Fibroblast of the aortic adventitia (primary cell): ENCODE measurements around the gene PARVA. TPM values are rescaled to one million over a fixed set of nuclear protein-coding genes. Genes with fewer than 3 reads are reported as not detected.

Source experiments
- DNase-seq: peaks from one replicate; pipeline ENCODE4 v3.0.0-alpha.2; 2010; ENCODE audit warnings: low read depth
- H3K4me3 ChIP-seq: 2 replicates; pipeline ENCODE4 v1.5.1; 2011; ENCODE audit warnings: low read depth, mild to moderate bottlenecking, control low read depth, low read length, moderate library complexity
- total RNA-seq: library from RNA; depleted of rRNA; stranded (reverse); fragments of >200 nt; gene quantifications from 2 replicates; pipeline ENCODE4 v1.2.3, GENCODE V29; 2012; ENCODE audit warnings: low replicate concordance
- TF ChIP-seq, protein P1 (sequence below): IDR thresholded peaks from 2 replicates; pipeline ENCODE4 v1.5.1; 2011; ENCODE audit warnings: mild to moderate bottlenecking, low read length, control low read depth, inconsistent platforms; ENCODE audit not compliant: insufficient read depth

Gene PARVA
- total RNA-seq, 1 donor: 64.0 TPM

DNA sequence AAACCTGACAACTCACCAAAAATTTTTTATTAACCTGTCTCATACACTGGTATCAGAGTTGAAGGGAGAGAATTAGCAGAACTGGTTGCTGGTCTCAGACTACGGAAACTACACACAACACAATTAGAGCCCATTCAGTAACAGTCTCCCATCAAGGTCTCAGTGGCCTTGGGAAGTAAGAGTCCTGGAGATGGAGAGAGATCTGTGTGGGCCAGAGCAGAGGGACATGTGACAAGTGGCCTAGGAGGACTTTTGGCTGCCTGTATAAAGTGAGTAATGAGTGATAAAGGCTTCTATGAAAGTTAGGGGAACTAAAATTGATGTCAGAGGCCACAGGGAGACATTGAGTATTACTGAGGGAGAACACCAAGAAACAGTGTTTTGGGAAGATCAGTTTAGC is 58.9 kb downstream of the PARVA start:
- DNase-seq: no peak
- H3K4me3 ChIP-seq: no peak overlapping the region
- TF ChIP-seq, protein P1, sequence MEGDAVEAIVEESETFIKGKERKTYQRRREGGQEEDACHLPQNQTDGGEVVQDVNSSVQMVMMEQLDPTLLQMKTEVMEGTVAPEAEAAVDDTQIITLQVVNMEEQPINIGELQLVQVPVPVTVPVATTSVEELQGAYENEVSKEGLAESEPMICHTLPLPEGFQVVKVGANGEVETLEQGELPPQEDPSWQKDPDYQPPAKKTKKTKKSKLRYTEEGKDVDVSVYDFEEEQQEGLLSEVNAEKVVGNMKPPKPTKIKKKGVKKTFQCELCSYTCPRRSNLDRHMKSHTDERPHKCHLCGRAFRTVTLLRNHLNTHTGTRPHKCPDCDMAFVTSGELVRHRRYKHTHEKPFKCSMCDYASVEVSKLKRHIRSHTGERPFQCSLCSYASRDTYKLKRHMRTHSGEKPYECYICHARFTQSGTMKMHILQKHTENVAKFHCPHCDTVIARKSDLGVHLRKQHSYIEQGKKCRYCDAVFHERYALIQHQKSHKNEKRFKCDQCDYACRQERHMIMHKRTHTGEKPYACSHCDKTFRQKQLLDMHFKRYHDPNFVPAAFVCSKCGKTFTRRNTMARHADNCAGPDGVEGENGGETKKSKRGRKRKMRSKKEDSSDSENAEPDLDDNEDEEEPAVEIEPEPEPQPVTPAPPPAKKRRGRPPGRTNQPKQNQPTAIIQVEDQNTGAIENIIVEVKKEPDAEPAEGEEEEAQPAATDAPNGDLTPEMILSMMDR: no peak

DNA sequence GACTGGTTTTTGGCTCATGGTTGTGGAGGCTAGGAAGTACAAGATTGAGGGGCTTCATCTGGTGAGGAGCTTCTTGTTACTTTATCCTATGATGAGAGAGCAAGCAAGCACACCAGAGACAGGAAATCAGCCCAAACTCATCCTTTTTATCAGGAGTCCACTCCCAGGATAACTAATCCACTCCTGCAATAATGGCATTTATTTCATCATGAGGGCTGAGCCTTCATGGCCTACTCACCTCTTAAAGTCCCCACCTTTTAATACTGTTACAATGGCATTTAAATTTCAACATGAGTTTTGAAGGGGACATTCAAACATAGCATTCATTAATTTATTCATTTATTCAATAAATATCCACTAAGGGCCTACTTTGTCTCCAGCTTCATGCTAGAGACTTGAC is 60.9 kb downstream of the PARVA start:
- TF ChIP-seq, protein P1: no peak
- H3K4me3 ChIP-seq: no peak overlapping the region
- DNase-seq: no peak

DNA sequence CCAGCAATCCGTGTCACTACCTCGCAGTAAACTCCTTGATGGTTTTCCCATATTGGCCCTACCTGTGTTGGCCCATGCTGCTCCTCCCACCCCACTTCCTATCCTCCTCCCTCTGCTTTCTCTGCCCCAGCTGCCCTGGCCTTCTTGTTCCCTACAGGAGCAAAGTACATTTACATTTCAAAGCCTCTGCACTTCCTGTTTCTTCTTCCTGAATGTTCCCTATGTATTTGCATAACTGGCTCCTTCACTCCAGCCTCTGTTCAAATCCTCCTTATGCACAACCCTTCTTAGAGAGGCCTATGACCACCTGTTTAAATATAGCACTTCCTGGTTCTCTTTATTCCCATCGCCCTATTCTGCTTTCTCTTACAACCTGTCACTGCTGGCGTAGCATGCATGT is 62.2 kb downstream of the PARVA start:
- H3K4me3 ChIP-seq: no peak overlapping the region
- DNase-seq: no peak
- TF ChIP-seq, protein P1: no peak

DNA sequence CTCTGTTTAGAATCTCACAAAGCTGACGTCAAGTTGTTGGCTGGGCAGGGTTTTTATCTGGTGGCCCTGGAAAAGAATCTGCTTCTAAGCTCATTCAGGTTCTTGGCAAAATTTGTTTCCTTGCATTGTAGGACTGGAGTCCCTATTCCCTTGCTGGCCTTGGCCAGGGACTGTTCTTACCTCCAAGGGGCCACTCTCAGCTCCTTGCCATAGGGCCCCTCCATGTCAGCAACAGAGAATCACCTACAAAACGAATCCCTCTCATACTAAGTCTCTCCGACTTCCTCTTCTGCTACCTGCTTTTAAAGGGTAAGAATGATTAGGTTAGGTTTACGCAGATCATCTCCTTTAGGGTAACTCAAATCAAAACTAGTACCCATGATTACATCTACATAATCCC is 63.2 kb downstream of the PARVA start:
- no peak for DNase-seq
- TF ChIP-seq, protein P1: no peak
- H3K4me3 ChIP-seq: no peak overlapping the region

DNA sequence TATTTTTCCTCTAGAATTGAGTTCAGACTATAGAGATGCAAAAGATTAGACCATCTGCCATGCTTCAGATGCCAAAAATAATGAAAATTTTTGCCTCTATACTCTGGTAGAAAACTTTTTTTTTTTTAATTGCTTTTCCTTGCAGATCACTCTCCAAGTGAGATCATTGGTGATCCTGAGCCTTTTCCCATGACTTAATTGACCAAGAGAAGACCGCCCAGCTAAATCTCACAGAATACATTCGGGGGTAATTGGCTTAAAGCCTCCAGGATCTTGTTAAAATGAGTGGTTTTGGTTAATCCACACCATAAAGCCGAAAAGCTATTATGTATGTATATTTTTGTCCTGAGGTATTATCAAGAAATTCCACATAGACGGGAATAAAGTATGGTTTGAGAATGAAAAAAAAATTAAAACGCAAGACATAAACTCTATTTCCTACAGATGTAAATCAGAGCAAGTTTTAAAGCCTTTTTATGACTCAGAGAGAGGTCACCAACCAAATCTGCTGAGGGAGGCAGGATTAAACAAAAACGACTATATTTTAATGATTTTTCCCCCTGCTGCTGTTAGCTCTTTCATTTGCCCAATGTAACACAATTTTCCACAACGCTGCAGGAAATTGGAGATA is 64.0 kb downstream of the PARVA start:
- no peak for DNase-seq
- no peak overlapping the region for H3K4me3 ChIP-seq
- TF ChIP-seq, protein P1: no peak

DNA sequence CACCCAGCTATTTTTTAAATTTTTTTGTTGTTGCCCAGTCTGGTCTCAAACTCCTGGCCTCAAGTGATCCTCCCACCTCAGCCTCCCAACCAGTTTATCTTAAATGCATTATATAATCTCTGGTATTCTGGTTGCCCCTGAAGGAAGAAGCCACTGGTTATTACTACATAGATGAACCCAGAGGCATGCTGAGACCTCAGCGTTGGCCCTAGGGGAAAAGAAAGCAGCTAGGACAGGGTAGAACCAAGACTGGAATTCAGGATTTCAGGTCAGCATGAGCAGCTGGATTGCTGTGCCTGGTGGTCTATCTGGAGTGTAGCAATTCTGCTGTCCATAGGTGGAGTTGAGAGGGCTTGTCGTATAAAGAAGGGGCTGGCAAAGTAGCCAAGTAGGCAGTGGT is 67.2 kb downstream of the PARVA start:
- TF ChIP-seq, protein P1: no peak
- no peak overlapping the region for H3K4me3 ChIP-seq
- DNase-seq: no peak

DNA sequence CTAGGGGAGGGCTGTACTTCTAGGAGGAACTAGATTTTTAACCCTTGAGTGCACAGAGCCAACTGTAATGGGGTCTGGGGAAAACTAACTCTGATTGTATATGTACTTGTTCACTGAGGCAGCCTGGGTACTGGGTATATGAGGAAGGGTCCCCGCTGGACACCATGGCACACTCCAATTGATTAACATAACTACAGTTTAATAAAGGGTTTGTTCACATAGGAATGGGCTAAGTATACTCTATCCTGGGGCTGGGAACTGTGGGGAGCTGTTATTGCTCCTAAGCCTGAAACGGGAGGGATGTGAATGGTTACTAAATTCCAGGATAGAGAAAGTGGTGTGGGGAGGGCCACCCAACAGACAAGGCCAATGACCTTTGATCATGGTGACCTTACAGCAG is 67.6 kb downstream of the PARVA start:
- H3K4me3 ChIP-seq: no peak overlapping the region
- DNase-seq: no peak
- TF ChIP-seq, protein P1: no peak
